H9 (cell line): ENCODE measurements around the gene MYH14. TPM values are rescaled to one million over a fixed set of nuclear protein-coding genes. Genes with fewer than 3 reads are reported as not detected.

Experiments used
- DNase-seq: peaks from one replicate; pipeline ENCODE4 v3.0.0-alpha.2; 2017
- H2AFZ ChIP-seq: one replicate; pipeline ENCODE4 v1.6.1; 2013; ENCODE audit warnings: mild to moderate bottlenecking, low read length, control low read depth, moderate library complexity
- H2AK5ac ChIP-seq: 2 replicates; pipeline ENCODE4 v1.6.1; 2013; ENCODE audit warnings: low read length, control low read depth, mixed read lengths; ENCODE audit not compliant: insufficient read length
- H2BK120ac ChIP-seq: one replicate; pipeline ENCODE4 v1.6.1; 2013; ENCODE audit warnings: low read depth, mild to moderate bottlenecking, low read length, control low read depth, inconsistent platforms; ENCODE audit not compliant: poor library complexity, severe bottlenecking
- H2BK12ac ChIP-seq: 2 replicates; pipeline ENCODE4 v1.6.1; 2013; ENCODE audit warnings: low read length, control low read depth, mixed read lengths, low read depth; ENCODE audit not compliant: insufficient read length
- H2BK15ac ChIP-seq: 2 replicates; pipeline ENCODE4 v1.6.1; 2013; ENCODE audit warnings: low read depth, low read length, control low read depth
- H2BK20ac ChIP-seq: one replicate; pipeline ENCODE4 v1.6.1; 2013; ENCODE audit warnings: low read depth, mild to moderate bottlenecking, low read length, control low read depth, inconsistent platforms; ENCODE audit not compliant: poor library complexity, severe bottlenecking
- H2BK5ac ChIP-seq: 2 replicates; pipeline ENCODE4 v1.6.1; 2013; ENCODE audit warnings: low read length, control low read depth, mixed read lengths; ENCODE audit not compliant: insufficient read length
- H3K14ac ChIP-seq: 2 replicates; pipeline ENCODE4 v1.6.1; 2013; ENCODE audit warnings: low read length, control low read depth; ENCODE audit not compliant: insufficient read depth
- H3K18ac ChIP-seq: 2 replicates; pipeline ENCODE4 v1.6.1; 2013; ENCODE audit warnings: low read depth, mild to moderate bottlenecking, mixed read lengths, low read length, control low read depth; ENCODE audit not compliant: insufficient read length
- H3K23ac ChIP-seq: 2 replicates; pipeline ENCODE4 v1.6.1; 2013; ENCODE audit warnings: low read length, control low read depth, mixed read lengths, low read depth; ENCODE audit not compliant: insufficient read length
- H3K23me2 ChIP-seq: 2 replicates; pipeline ENCODE4 v1.6.1; 2013; ENCODE audit warnings: low read depth, mild to moderate bottlenecking, mixed read lengths, low read length, control low read depth; ENCODE audit not compliant: insufficient read length, poor library complexity, severe bottlenecking
- H3K27ac ChIP-seq: 2 replicates; pipeline ENCODE4 v1.5.1; 2013; ENCODE audit warnings: low read length, control low read depth, mixed read lengths, low read depth; ENCODE audit not compliant: insufficient read length
- H3K27me3 ChIP-seq: 2 replicates; pipeline ENCODE4 v1.6.1; 2013; ENCODE audit warnings: low read length, control low read depth, inconsistent platforms; ENCODE audit not compliant: insufficient read depth
- H3K4ac ChIP-seq: 2 replicates; pipeline ENCODE4 v1.6.1; 2013; ENCODE audit warnings: low read depth, mild to moderate bottlenecking, control low read depth, inconsistent platforms, low read length, moderate library complexity
- H3K4me1 ChIP-seq: 2 replicates; pipeline ENCODE4 v1.6.1; 2013; ENCODE audit warnings: low read length, control low read depth, inconsistent platforms; ENCODE audit not compliant: insufficient read depth
- H3K4me2 ChIP-seq: 2 replicates; pipeline ENCODE4 v1.6.1; 2013; ENCODE audit warnings: low read length, control low read depth, mixed read lengths; ENCODE audit not compliant: insufficient read length, insufficient read depth
- H3K56ac ChIP-seq: 2 replicates; pipeline ENCODE4 v1.6.1; 2013; ENCODE audit warnings: low read depth, mild to moderate bottlenecking, mixed read lengths, low read length, control low read depth; ENCODE audit not compliant: insufficient read length
- H3K79me1 ChIP-seq: 2 replicates; pipeline ENCODE4 v1.6.1; 2013; ENCODE audit warnings: low read depth, mild to moderate bottlenecking, moderate library complexity, low read length, control low read depth, inconsistent platforms; ENCODE audit not compliant: insufficient read depth, poor library complexity, severe bottlenecking
- H3K79me2 ChIP-seq: 2 replicates; pipeline ENCODE4 v1.6.1; 2013; ENCODE audit warnings: low read length, control low read depth, inconsistent platforms; ENCODE audit not compliant: insufficient read depth
- H3K9ac ChIP-seq: 2 replicates; pipeline ENCODE4 v1.6.1; 2013; ENCODE audit warnings: low read length, control low read depth, mixed read lengths; ENCODE audit not compliant: insufficient read length; ENCODE audit errors: extremely low read depth
- H3K9me3 ChIP-seq: one replicate; pipeline ENCODE4 v1.6.1; 2013; ENCODE audit warnings: low read depth, low read length, inconsistent platforms; ENCODE audit not compliant: control insufficient read depth
- H3T11ph ChIP-seq: one replicate; pipeline ENCODE4 v1.6.1; 2013; ENCODE audit warnings: mild to moderate bottlenecking, low read length, control low read depth, inconsistent platforms
- H4K20me1 ChIP-seq: one replicate; pipeline ENCODE4 v1.6.1; 2013; ENCODE audit not compliant: control insufficient read depth, insufficient read length, insufficient read depth
- H4K5ac ChIP-seq: 2 replicates; pipeline ENCODE4 v1.6.1; 2013; ENCODE audit warnings: low read depth, mild to moderate bottlenecking, mixed read lengths, low read length, control low read depth; ENCODE audit not compliant: insufficient read length
- H4K8ac ChIP-seq: replicated peaks from 2 replicates; pipeline ENCODE4 v1.6.1; 2013; ENCODE audit warnings: low read length, control low read depth, mixed read lengths, low read depth; ENCODE audit not compliant: insufficient read length
- H4K91ac ChIP-seq: 2 replicates; pipeline ENCODE4 v1.6.1; 2013; ENCODE audit warnings: low read depth, mild to moderate bottlenecking, moderate library complexity, mixed read lengths, low read length, control low read depth; ENCODE audit not compliant: insufficient read length
- H3K27ac Mint-ChIP-seq, 3 experiments: 2 replicates in 2 of 3; 3 replicates in 1 of 3; pipeline ENCODE4 v1.8.0; 2020 to 2021; ENCODE audit warnings: mixed read lengths in 3 of 3, mild to moderate bottlenecking in 1 of 3, moderate library complexity in 1 of 3
- H3K27me3 Mint-ChIP-seq: 2 replicates; pipeline ENCODE4 v1.8.0; 2021; ENCODE audit warnings: low read depth, mild to moderate bottlenecking, moderate library complexity, mixed read lengths
- H3K36me3 Mint-ChIP-seq, 3 experiments: 2 replicates in 2 of 3; 3 replicates in 1 of 3; pipeline ENCODE4 v1.8.0; 2020 to 2021; ENCODE audit warnings: low read depth in 3 of 3, mixed read lengths in 3 of 3; ENCODE audit not compliant: insufficient read depth in 1 of 3
- H3K4me1 Mint-ChIP-seq, 2 experiments: 2 replicates each; pipeline ENCODE4 v1.8.0; 2020; ENCODE audit warnings: mixed read lengths in 2 of 2
- H3K4me3 Mint-ChIP-seq, 2 experiments: 2 replicates in 1 of 2; 3 replicates in 1 of 2; pipeline ENCODE4 v1.8.0; 2020 to 2021; ENCODE audit warnings: mild to moderate bottlenecking in 2 of 2, mixed read lengths in 2 of 2, moderate library complexity in 1 of 2
- H3K9me3 Mint-ChIP-seq, 2 experiments: 2 replicates in 1 of 2; 3 replicates in 1 of 2; pipeline ENCODE4 v1.8.0; 2020; ENCODE audit warnings: mild to moderate bottlenecking in 2 of 2, mixed read lengths in 2 of 2, moderate library complexity in 1 of 2
- CTCF ChIP-seq: fragments of 200-600 bp; sonication (generic); conservative IDR thresholded peaks from 3 replicates; pipeline ENCODE4 v1.8.0; 2021; ENCODE audit warnings: antibody characterized with exemption, mild to moderate bottlenecking
- WGBS: extraction: QIAGEN DNeasy Blood & Tissue Kit; methylation state at CpG from one replicate; pipeline ENCODE4 v1.1.7; 2013; ENCODE audit warnings: missing lambda C conversion rate, low lambda C conversion rate, mixed read lengths; ENCODE audit not compliant: insufficient read length; ENCODE audit errors: extremely low coverage; 5-methylcytosine and 5-hydroxymethylcytosine counted together
- total RNA-seq: library from RNA; stranded (reverse); gene quantifications from 2 replicates; pipeline ENCODE4 v1.2.1, GENCODE V29; 2021

Gene MYH14
- total RNA-seq, 1 experiment from 2014 or later: 27.7 TPM

- no peak overlapping the region for H2BK20ac ChIP-seq
- Mint-ChIP-seq H3K27ac (no peak overlapping the region), H3K9me3 (no peaks in the 10 kb centered on the region), H3K27me3 (no peaks in the 10 kb centered on the region; the same call in 1 of the 2 replicates), H3K4me3 (no peak overlapping the region), H3K4me1 (peaks cover 0 to 6% of the 10 kb centered on the region in 2 experiments), H3K36me3 (peaks cover 20 to 37% (median 23%) of the 10 kb centered on the region in 3 experiments; a peak in 6 of 7 replicates)
- H3K4me1 ChIP-seq: no peaks in the 10 kb centered on the region
- no peaks in the 10 kb centered on the region for H3K9me3 ChIP-seq
- H2BK15ac ChIP-seq: no peak overlapping the region
- no peak overlapping the region for H3K18ac ChIP-seq
- H3K4ac ChIP-seq: no peak overlapping the region
- no peak overlapping the region for H3K14ac ChIP-seq
- no peak overlapping the region for H3K4me2 ChIP-seq
- H3K27me3 ChIP-seq: no peaks in the 10 kb centered on the region
- no peak overlapping the region for H3T11ph ChIP-seq
- H3K23me2 ChIP-seq: no peaks in the 10 kb centered on the region
- H3K79me2 ChIP-seq: no peaks in the 10 kb centered on the region
- H3K9ac ChIP-seq: no peak overlapping the region
- no peak overlapping the region for H2BK12ac ChIP-seq
- no peak for DNase-seq
- no peak overlapping the region for H4K5ac ChIP-seq
- TF ChIP-seq CTCF: no peak
- no CpG with 5 or more reads among the region's 13 CpGs for WGBS
- H3K23ac ChIP-seq: no peak overlapping the region
- H3K27ac ChIP-seq: no peak overlapping the region
- H2AK5ac ChIP-seq: no peak overlapping the region
- H2AFZ ChIP-seq: no peak overlapping the region
- H3K56ac ChIP-seq: no peak overlapping the region
- H4K20me1 ChIP-seq: no peaks in the 10 kb centered on the region
- no peak overlapping the region for H4K8ac ChIP-seq
- no peaks in the 10 kb centered on the region for H3K79me1 ChIP-seq
- H4K91ac ChIP-seq: no peak overlapping the region
- H2BK5ac ChIP-seq: no peak overlapping the region
- no peak overlapping the region for H2BK120ac ChIP-seq
Measured at GRCh38 chr19:50268041-50268440, 64.6 kb downstream of the MYH14 start.
